ENCODE measurements around the gene ELOF1.
A peak's percentile ranks its signal among the peaks of the same experiment; 100 is the strongest.

The ELOF1 gene

DNA sequence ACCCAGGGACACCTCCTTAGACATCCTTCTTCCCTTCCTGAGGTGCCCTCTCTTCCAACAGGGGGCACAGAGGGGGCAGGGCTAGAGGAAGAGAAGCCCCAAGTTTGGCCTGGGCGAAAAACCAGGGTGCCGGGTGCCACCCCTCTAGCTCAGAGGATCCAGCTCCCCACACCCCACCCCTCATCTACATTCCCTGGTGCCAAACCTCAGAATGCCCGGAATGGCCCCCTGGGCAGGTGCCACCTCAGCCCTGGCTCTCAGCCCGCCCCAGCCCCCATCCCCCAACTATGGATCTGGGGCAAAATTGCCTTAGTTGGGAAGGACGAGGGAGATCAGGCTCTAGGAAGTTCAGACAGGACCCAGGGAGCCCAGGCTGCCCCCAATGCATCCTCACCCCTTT, 18.4 kb downstream of the ELOF1 start:
- H3K27ac ChIP-seq: no peak overlapping the region; the same call in 1 of the 2 replicates
- H3K9me3 ChIP-seq (ENCODE audit: severe bottlenecking): no peaks in the 10 kb centered on the region
- no peaks in the 10 kb centered on the region for H3K27me3 ChIP-seq (ENCODE audit: insufficient read depth, low read depth, severe bottlenecking)
- TF ChIP-seq, protein P1, sequence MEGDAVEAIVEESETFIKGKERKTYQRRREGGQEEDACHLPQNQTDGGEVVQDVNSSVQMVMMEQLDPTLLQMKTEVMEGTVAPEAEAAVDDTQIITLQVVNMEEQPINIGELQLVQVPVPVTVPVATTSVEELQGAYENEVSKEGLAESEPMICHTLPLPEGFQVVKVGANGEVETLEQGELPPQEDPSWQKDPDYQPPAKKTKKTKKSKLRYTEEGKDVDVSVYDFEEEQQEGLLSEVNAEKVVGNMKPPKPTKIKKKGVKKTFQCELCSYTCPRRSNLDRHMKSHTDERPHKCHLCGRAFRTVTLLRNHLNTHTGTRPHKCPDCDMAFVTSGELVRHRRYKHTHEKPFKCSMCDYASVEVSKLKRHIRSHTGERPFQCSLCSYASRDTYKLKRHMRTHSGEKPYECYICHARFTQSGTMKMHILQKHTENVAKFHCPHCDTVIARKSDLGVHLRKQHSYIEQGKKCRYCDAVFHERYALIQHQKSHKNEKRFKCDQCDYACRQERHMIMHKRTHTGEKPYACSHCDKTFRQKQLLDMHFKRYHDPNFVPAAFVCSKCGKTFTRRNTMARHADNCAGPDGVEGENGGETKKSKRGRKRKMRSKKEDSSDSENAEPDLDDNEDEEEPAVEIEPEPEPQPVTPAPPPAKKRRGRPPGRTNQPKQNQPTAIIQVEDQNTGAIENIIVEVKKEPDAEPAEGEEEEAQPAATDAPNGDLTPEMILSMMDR (IDR thresholded peaks at IDR 0.05; ENCODE audit: low read depth, low read length): no peak
- no peak for DNase-seq
- no peak overlapping the region for H3K4me3 ChIP-seq (ENCODE audit: low read depth, low read length)
- no peaks in the 10 kb centered on the region for H3K36me3 ChIP-seq

DNA sequence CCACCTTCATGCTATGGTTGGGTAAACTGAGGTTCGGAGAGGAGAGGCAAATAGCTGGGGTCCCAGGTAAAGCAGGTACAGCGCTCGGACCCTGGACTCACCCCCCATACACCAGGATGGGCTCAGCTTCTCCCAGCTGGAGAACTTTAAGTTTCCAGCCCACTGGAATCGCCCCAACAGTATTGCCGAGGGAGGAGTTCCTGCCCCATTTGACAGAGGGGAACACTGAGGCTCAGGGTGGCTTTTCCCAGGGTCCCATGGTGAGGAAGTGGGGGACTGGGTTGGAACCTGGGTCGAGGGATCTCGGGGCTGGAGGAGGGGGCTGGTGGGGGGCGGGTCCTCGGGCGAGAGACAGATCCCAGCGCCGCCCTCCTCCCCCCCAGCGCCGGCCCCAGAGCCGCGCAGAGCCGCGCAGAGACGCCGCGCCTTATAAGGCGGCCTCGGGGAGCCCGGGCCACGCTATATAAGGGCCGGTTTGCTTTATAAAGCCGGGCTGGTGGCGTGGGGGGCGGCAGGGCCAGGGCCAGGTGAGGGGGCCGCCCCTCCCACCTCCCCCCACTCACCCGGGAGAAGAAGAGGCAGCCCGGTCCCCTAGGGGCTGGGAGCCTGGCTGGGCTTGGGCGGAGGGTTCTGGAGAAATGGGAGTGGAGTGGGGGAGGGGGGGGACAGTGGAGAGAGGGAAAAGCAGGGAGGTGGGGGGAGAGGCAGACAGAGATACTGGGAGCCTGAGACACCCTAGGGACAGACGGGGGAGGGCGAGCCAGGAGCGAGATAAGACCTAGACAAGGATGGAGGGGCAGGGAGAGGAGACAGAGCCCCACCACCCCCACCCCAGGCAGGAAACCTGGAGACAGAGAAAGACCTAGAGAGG, 19.3 kb downstream of the ELOF1 start:
- DNase-seq: peak; percentile 68
- Histone ChIP-seq H3K27me3 (ENCODE audit: insufficient read depth, low read depth, severe bottlenecking) (no peaks in the 10 kb centered on the region), H3K4me3 (ENCODE audit: low read depth, low read length) (peak overlapping the region; percentile 38), H3K9me3 (ENCODE audit: severe bottlenecking) (no peaks in the 10 kb centered on the region), H3K36me3 (no peaks in the 10 kb centered on the region), H3K27ac (peak overlapping the region; percentile 66)
- TF ChIP-seq, protein P1 (IDR thresholded peaks at IDR 0.05; ENCODE audit: low read depth, low read length): no peak

DNA sequence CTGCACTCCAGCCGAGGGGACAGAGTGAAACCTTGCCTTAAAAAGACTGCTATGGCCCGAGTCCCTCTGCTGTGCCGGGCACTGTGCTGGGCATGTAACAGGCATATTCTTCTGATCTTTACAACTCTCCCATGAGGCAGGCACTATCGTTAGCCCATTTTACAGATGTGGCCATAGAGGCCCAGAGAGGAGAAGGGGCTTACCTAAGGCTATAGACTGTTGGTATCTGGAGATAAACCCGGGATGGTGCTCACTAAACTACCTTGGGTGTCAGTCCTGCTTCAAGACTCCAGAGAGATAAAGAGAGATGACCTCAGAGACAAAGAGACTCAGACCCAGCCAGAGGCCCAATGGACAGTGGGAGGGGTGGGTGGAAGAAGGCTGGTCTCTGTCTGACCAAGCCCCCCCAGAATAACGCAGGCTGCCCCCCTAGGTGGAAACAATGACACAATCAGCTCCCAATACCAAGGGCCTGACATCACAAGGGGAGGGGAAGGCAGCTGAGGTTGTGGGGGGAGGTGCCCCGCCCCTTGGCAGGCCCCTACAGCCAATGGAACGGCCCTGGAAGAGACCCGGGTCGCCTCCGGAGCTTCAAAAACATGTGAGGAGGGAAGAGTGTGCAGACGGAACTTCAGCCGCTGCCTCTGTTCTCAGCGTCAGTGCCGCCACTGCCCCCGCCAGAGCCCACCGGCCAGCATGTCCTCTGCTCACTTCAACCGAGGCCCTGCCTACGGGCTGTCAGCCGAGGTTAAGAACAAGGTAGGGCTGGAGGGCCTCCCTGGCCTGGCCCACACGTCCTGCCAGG, 20.6 kb downstream of the ELOF1 start, which contains the start of gene CNN1:
CNN1 (plus strand) TSS at position 620 of the 805 bp plus-strand sequence; CDS start at position 697, 77 bp downstream.
- Histone ChIP-seq H3K36me3 (no peaks in the 10 kb centered on the region), H3K27ac (no peak within 1 kb of the TSS), H3K27me3 (ENCODE audit: insufficient read depth, low read depth, severe bottlenecking) (no peaks in the 10 kb centered on the region), H3K9me3 (ENCODE audit: severe bottlenecking) (no peaks in the 10 kb centered on the region), H3K4me3 (ENCODE audit: low read depth, low read length) (peak within 1 kb of the TSS; percentile 38; the same call in 1 of the 2 replicates)
- peak; percentile 22 for DNase-seq
- TF ChIP-seq, protein P1 (IDR thresholded peaks at IDR 0.05; ENCODE audit: low read depth, low read length): no peak

DNA sequence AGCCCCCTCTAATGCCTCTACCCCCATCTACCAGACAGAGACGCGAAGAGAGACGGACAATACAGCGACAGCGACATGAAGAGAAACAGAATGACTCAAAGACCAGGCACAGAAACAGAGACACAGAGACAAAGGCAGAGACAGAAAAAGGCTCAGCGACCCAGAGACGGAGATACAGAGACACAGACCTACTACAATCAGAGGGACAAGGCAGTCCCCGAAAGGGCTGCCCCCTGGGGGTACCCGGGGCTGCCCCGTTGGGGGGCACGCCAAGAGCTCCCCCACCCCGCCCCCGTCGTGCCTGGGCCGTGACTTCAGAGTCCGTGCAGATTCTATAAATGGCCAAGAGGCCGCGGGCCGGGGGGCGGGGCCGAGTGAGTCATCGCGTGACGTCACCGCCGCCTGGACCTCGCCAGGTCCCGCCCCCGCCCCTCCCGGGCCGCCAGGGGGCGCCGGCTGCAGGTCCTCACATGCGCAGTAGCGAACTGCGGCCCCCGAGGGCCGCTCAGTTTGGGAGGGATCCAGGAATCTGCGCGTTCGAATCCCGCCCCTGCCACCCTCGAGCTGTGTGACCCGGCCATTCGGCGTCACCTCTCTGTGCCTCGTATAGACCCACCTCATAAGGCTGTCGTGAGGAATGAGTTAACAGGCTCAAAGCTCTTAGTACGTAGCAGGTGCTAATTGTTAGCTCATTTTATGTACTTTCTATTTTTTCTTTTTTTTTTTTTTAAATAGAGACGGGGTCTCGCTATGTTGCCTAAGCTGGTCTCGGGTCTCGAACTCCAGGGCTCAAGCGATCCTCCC, 23.0 kb downstream of the ELOF1 start:
- TF ChIP-seq, protein P1 (IDR thresholded peaks at IDR 0.05; ENCODE audit: low read depth, low read length): peak; percentile 87
- peak overlapping the region; percentile 43; the same call in 1 of the 2 replicates for H3K27ac ChIP-seq
- DNase-seq: peak; percentile 88

DNA sequence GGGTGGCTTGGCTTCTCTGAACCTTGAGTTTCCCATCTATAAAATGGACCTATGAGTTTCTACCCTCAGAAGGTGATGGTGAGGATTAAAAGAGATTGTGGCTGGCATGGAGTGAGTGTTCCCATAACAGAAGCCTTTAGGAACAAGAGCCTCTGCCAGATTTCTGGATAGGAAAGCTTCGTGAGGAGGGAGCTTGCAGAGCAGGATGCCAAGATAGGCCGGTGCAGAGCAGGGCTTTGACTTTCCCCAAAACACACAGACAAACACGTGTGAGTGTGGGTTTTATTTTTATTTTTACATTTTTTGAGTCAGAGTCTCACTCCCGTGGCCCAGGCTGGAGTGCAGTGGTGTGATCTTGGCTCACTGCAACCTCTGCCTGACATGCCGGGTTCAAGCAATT, 24.1 kb downstream of the ELOF1 start:
- Histone ChIP-seq H3K9me3 (ENCODE audit: severe bottlenecking) (no peaks in the 10 kb centered on the region), H3K27ac (no peak overlapping the region), H3K27me3 (ENCODE audit: insufficient read depth, low read depth, severe bottlenecking) (no peaks in the 10 kb centered on the region), H3K4me3 (ENCODE audit: low read depth, low read length) (no peak overlapping the region), H3K36me3 (no peaks in the 10 kb centered on the region)
- TF ChIP-seq, protein P1 (IDR thresholded peaks at IDR 0.05; ENCODE audit: low read depth, low read length): no peak
- no peak for DNase-seq

More for the DNA sequence above, 23.0 kb downstream of the ELOF1 start:
- Histone ChIP-seq H3K9me3 (ENCODE audit: severe bottlenecking) (no peaks in the 10 kb centered on the region), H3K36me3 (no peaks in the 10 kb centered on the region), H3K4me3 (ENCODE audit: low read depth, low read length) (peak overlapping the region; percentile 36), H3K27me3 (ENCODE audit: insufficient read depth, low read depth, severe bottlenecking) (no peaks in the 10 kb centered on the region)
